GM12878 (cell line): ENCODE measurements around the gene ELAPOR1. TPM values are rescaled to one million over a fixed set of nuclear protein-coding genes. Genes with fewer than 3 reads are reported as not detected.

ENCODE experiments used
- ATAC-seq: fragments of 200-7000 bp; cut with Tn5 transposase; 3 replicates; pipeline ENCODE4 v1.9.1; 2020; ENCODE audit warnings: mild to moderate bottlenecking, moderate library complexity
- BruUV-seq: library from RNA; stranded (reverse); fragments of 400-500 nt; replicated peaks from 2 replicates; lab custom pipeline; 2021; lab: Mats Ljungman, UMichigan
- CTCF ChIA-PET: fragments of 300-600 bp; sonication (Branson Sonifier 250); formaldehyde crosslinking; extraction: SDS; loops from one replicate; lab custom pipeline; 2021; ENCODE audit warnings: inconsistent platforms; lab: Yijun Ruan, JAX
- POLR2A ChIA-PET: fragments of 350-600 bp; formaldehyde crosslinking; extraction: SDS; loops from one replicate; lab custom pipeline; 2021; ENCODE audit warnings: inconsistent platforms; lab: Charles Lee
- RAD21 ChIA-PET: fragments of 300-600 bp; sonication (Branson Sonifier 250); formaldehyde crosslinking; loops from one replicate; lab custom pipeline; 2023; ENCODE audit warnings: antibody characterized with exemption; ENCODE audit not compliant: unreplicated experiment; lab: Charles Lee
- SMC1A ChIA-PET: fragments of 300-600 bp; sonication (Branson Sonifier 250); formaldehyde crosslinking; loops from one replicate; lab custom pipeline; 2023; ENCODE audit not compliant: unreplicated experiment, uncharacterized antibody; lab: Charles Lee
- DNase-seq: peaks from one replicate; pipeline ENCODE4 v3.0.0-alpha.2; 2011; ENCODE audit warnings: low read depth, low spot score
- FAIRE-seq: peaks from 3 replicates; lab custom pipeline; 2011; peaks lifted over from hg19 to GRCh38; lab: Jason Lieb, UNC
- H2AFZ ChIP-seq: 2 replicates; pipeline ENCODE4 v1.6.0; 2011; ENCODE audit warnings: low read depth, low read length, control low read depth; ENCODE audit not compliant: control insufficient read depth
- H3K27ac ChIP-seq: 2 replicates; pipeline ENCODE4 v1.5.1; 2011; ENCODE audit warnings: control low read depth; ENCODE audit not compliant: control insufficient read depth, insufficient read depth
- H3K27me3 ChIP-seq, 2 experiments: replicated peaks in 1 of 2; 2 replicates each; pipeline versions ENCODE4 v1.6.0 to v1.6.1; 2011; ENCODE audit warnings: low read length in 1 of 2; ENCODE audit not compliant: control insufficient read depth in 2 of 2, insufficient read depth in 2 of 2
- H3K36me3 ChIP-seq, 2 experiments: 2 replicates each; pipeline ENCODE4 v1.5.1; 2011; ENCODE audit warnings: low read length in 1 of 2; ENCODE audit not compliant: control insufficient read depth in 2 of 2, insufficient read depth in 2 of 2
- H3K4me1 ChIP-seq: 2 replicates; pipeline ENCODE4 v1.6.1; 2011; ENCODE audit warnings: mild to moderate bottlenecking, low read length, moderate library complexity, mixed read lengths; ENCODE audit not compliant: control insufficient read depth, insufficient read depth
- H3K4me2 ChIP-seq: 2 replicates; pipeline ENCODE4 v1.6.0; 2011; ENCODE audit warnings: control low read depth; ENCODE audit not compliant: control insufficient read depth, insufficient read depth
- H3K4me3 ChIP-seq: fragments of 200-600 bp; sonication (generic); 2 replicates; pipeline ENCODE4 v1.5.1; 2016
- H3K79me2 ChIP-seq: 2 replicates; pipeline ENCODE4 v1.6.0; 2011; ENCODE audit warnings: low read length; ENCODE audit not compliant: control insufficient read depth, insufficient read depth
- H3K9ac ChIP-seq: 2 replicates; pipeline ENCODE4 v1.8.0; 2011; ENCODE audit warnings: low read length, control low read depth, mixed read lengths; ENCODE audit not compliant: control insufficient read depth, insufficient read depth
- H3K9me3 ChIP-seq: replicated peaks from 3 replicates; pipeline ENCODE4 v1.5.1; 2011; ENCODE audit warnings: mild to moderate bottlenecking, low read length; ENCODE audit not compliant: control insufficient read depth, insufficient read depth
- H4K20me1 ChIP-seq: 2 replicates; pipeline ENCODE4 v1.6.0; 2011; ENCODE audit not compliant: control insufficient read depth, insufficient read depth
- ATF3 ChIP-seq: IDR thresholded peaks from 2 replicates; pipeline ENCODE4 v1.6.1; 2011; ENCODE audit warnings: low read depth, mild to moderate bottlenecking, low read length, moderate library complexity, borderline replicate concordance; ENCODE audit errors: extremely low read depth
- CHD2 ChIP-seq: IDR thresholded peaks from 2 replicates; pipeline ENCODE4 v1.6.1; 2011; ENCODE audit warnings: low read depth, low read length, improper control_type of control experiment, borderline replicate concordance
- CTCF ChIP-seq, 3 experiments: IDR thresholded peaks in 2 of 3; conservative IDR thresholded peaks in 1 of 3; 2 replicates each; pipeline ENCODE4 v1.5.1; 2011; ENCODE audit warnings: low read depth in 3 of 3, low read length in 3 of 3, mild to moderate bottlenecking in 3 of 3, control low read depth in 2 of 3, moderate library complexity in 2 of 3, inconsistent platforms in 1 of 3, mixed read lengths in 1 of 3; ENCODE audit not compliant: control insufficient read depth in 2 of 3, insufficient read depth in 1 of 3; ENCODE audit errors: extremely low read depth in 1 of 3
- E2F4 ChIP-seq: IDR thresholded peaks from 2 replicates; pipeline ENCODE4 v1.6.1; 2012; ENCODE audit warnings: low read depth, low read length, improper control_type of control experiment
- FOXK2 ChIP-seq: fragments of 450-650 bp; IDR thresholded peaks from 2 replicates; pipeline ENCODE4 v1.6.1; 2017; ENCODE audit warnings: mild to moderate bottlenecking, moderate library complexity
- MEF2A ChIP-seq: IDR thresholded peaks from 2 replicates; pipeline ENCODE4 v1.6.1; 2011; ENCODE audit warnings: low read depth, mild to moderate bottlenecking, low read length, moderate library complexity; ENCODE audit not compliant: insufficient read depth
- NFIC ChIP-seq: IDR thresholded peaks from 2 replicates; pipeline ENCODE4 v1.6.1; 2012; ENCODE audit warnings: low read depth, mild to moderate bottlenecking, inconsistent platforms, low read length, moderate library complexity
- NR2C1 ChIP-seq: fragments of 450-650 bp; IDR thresholded peaks from 2 replicates; pipeline ENCODE4 v1.6.1; 2017; ENCODE audit warnings: antibody characterized with exemption, mild to moderate bottlenecking, moderate library complexity
- PAX5 ChIP-seq: IDR thresholded peaks from 2 replicates; pipeline ENCODE4 v1.6.1; 2011; ENCODE audit warnings: low read depth, low read length, borderline replicate concordance
- RB1 ChIP-seq: fragments of 450-650 bp; formaldehyde crosslinking; IDR thresholded peaks from 2 replicates; pipeline ENCODE4 v1.6.1; 2017; ENCODE audit warnings: mild to moderate bottlenecking, borderline replicate concordance
- RELA ChIP-seq: fragments of 450-650 bp; IDR thresholded peaks from 2 replicates; pipeline ENCODE4 v1.8.0; 2014; ENCODE audit warnings: borderline replicate concordance; ENCODE audit not compliant: partially characterized antibody
- SP1 ChIP-seq: IDR thresholded peaks from one replicate; pipeline ENCODE4 v1.6.1; 2011; ENCODE audit warnings: low read depth, low read length
- ZBED1 ChIP-seq: IDR thresholded peaks from 2 replicates; pipeline ENCODE4 v1.6.1; 2016; ENCODE audit warnings: borderline replicate concordance
- ZBTB33 ChIP-seq: fragments of 450-650 bp; IDR thresholded peaks from 2 replicates; pipeline ENCODE4 v1.6.1; 2017; ENCODE audit warnings: mild to moderate bottlenecking
- ZNF207 ChIP-seq: fragments of 450-650 bp; IDR thresholded peaks from 2 replicates; pipeline ENCODE4 v1.6.1; 2014; ENCODE audit warnings: antibody characterized with exemption, mild to moderate bottlenecking, borderline replicate concordance
- ZNF24 ChIP-seq: fragments of 450-650 bp; IDR thresholded peaks from 2 replicates; pipeline ENCODE4 v1.6.1; 2017; ENCODE audit warnings: antibody characterized with exemption, mild to moderate bottlenecking
- WGBS: methylation state at CpG from one replicate; pipeline ENCODE4 v1.1.6; 2016; ENCODE audit warnings: low lambda C conversion rate; ENCODE audit not compliant: insufficient replicate concordance, insufficient coverage; ENCODE audit errors: missing lambda C conversion rate; 5-methylcytosine and 5-hydroxymethylcytosine counted together
- in situ Hi-C: fragments of 300-500 bp; cut with MboI; formaldehyde crosslinking; loops from 9 replicates; pipeline ENCODE4 v1.14.3; 2018; ENCODE audit warnings: mixed read lengths
- intact Hi-C: fragments of 100-400 bp; cut with micrococcal nuclease; formaldehyde crosslinking; loops from one replicate; pipeline ENCODE4 v1.14.2; 2022; ENCODE audit not compliant: unreplicated experiment
- polyA plus RNA-seq, 11 experiments: library from polyadenylated mRNA; depleted of rRNA in 4 of 11; unstranded in 6 of 11; stranded (reverse) in 5 of 11; fragments of >200 nt; fragmentation: Nextera tagmentation in 4 of 11; fragmentation: Illumina TruSeq in 1 of 11; extraction: Ambion mirVana in 4 of 11; extraction: Trizol in 1 of 11; gene quantifications; 1 replicate in 1 of 11; 2 replicates in 10 of 11; pipeline versions ENCODE4 v1.2.1 to v1.2.3, GENCODE V29; 2011 to 2016; ENCODE audit warnings: inconsistent platforms in 2 of 11, missing spikeins in 2 of 11, low read depth in 1 of 11
- total RNA-seq, 4 experiments: library from RNA; depleted of rRNA in 3 of 4; stranded (reverse); fragments of >200 nt in 3 of 4; fragmentation: Illumina TruSeq in 1 of 4; extraction: Trizol in 1 of 4; gene quantifications; 2 replicates each; pipeline versions ENCODE4 v1.2.1 to v1.2.3, GENCODE V29; 2013 to 2021

ELAPOR1 gene
- total and polyA plus RNA-seq, 10 of the 15 experiments (the other 5 are each of a cell fraction or from before 2014, with no cell fraction given), result 0.04 to 2.1 (median 0.19) TPM; not detected in 2

GRCh38 chr1:109075531-109076490, 38.1 kb upstream of the ELAPOR1 start, which contains the start of gene TAF13:
Gene TAF13, minus strand, starts transcription at chr1:109076003. Its CDS starts 56 bp downstream, at chr1:109075947.
- H3K36me3 ChIP-seq, result peaks cover 0 to 2% of the 10 kb centered on the region in 2 experiments; a peak in 1 of 4 replicates
- RAD21 ChIA-PET, result interaction anchor here (1.0 to 1.7 kb wide), 4 partner anchors 15 to 37 kb away, joined by 3 to 6 read pairs (median 4); partner anchors contain the start of genes TMEM167B and WDR47
- BruUV-seq, result TSS peak; percentile 100
- H2AFZ ChIP-seq, result peak within 1 kb of the TSS; percentile 95
- SMC1A ChIA-PET, result interaction anchor here (1.0 to 2.7 kb wide), 4 partner anchors 15 to 87 kb away, joined by 3 to 22 read pairs (median 6); partner anchors contain the start of genes TMEM167B and WDR47
- peak within 1 kb of the TSS; percentile 82 for H3K4me2 ChIP-seq
- peak within 1 kb of the TSS; percentile 74 for H3K9ac ChIP-seq
- no peaks in the 10 kb centered on the region; the same call in none of the 2 replicates for H3K4me1 ChIP-seq
- H3K79me2 ChIP-seq, result peaks cover 14% of the 10 kb centered on the region
- H3K9me3 ChIP-seq, result no peaks in the 10 kb centered on the region
- in situ Hi-C loops, result no loop called here
- peak; percentile 75 for DNase-seq
- POLR2A ChIA-PET, result interaction anchor here (0.7 to 2.4 kb wide), 8 partner anchors 11 to 351 kb away, joined by 3 to 24 read pairs (median 4); partner anchors contain the start of genes TMEM167B and WDR47
- peak within 1 kb of the TSS; percentile 79 for H3K4me3 ChIP-seq
- intact Hi-C loops, result loop anchor here (1.0 kb wide), 1 partner anchor 24 kb away; no protein-coding TSS in a partner anchor
- no peaks in the 10 kb centered on the region for H3K27me3 ChIP-seq
- peak within 1 kb of the TSS; percentile 89 for H3K27ac ChIP-seq
- WGBS, result 1% methylated on average over 38 of the region's 39 CpGs
- H4K20me1 ChIP-seq, result no peaks in the 10 kb centered on the region
- peak; percentile 100 for ATAC-seq
- CTCF ChIA-PET, result interaction anchor here (1.2 to 2.7 kb wide), 4 partner anchors 13 to 248 kb away, joined by 3 to 23 read pairs (median 4); partner anchors contain the start of gene TMEM167B
- peak; percentile 87 for FAIRE-seq
- peak; percentile 62; the same call in 1 of the 2 replicates for TF ChIP-seq PAX5
- TF ChIP-seq CHD2, result no peak; the same call in 1 of the 2 replicates
- TF ChIP-seq RB1, result peak; percentile 78; the same call in 1 of the 2 replicates
- peak; percentile 62; the same call in 1 of the 2 replicates for TF ChIP-seq ZNF207
- TF ChIP-seq MEF2A, result 0 out of 2 replicates have a peak, but pooled peaks have one; percentile 48
- TF ChIP-seq E2F4, result no peak
- TF ChIP-seq CTCF (IDR thresholded peaks at IDR 0.05 in 2 of 3, conservative IDR thresholded peaks at IDR 0.05 in 1 of 3; ENCODE audit: control insufficient read depth in 2 of 3, extremely low read depth in 1 of 3, insufficient read depth in 1 of 3, low read depth in 3 of 3, low read length in 3 of 3), result no peak
- no peak for TF ChIP-seq NR2C1
- TF ChIP-seq SP1, result no peak
- TF ChIP-seq NFIC, result no peak
- TF ChIP-seq ZBED1, result 0 out of 2 replicates have a peak, but pooled peaks have one; percentile 77
- no peak for TF ChIP-seq ATF3
- TF ChIP-seq FOXK2, result no peak
- peak; percentile 85 for TF ChIP-seq RELA
- no peak for TF ChIP-seq ZBTB33
- TF ChIP-seq ZNF24, result no peak
